ENCODE data around the gene SPDEF.

SPDEF gene

DNA sequence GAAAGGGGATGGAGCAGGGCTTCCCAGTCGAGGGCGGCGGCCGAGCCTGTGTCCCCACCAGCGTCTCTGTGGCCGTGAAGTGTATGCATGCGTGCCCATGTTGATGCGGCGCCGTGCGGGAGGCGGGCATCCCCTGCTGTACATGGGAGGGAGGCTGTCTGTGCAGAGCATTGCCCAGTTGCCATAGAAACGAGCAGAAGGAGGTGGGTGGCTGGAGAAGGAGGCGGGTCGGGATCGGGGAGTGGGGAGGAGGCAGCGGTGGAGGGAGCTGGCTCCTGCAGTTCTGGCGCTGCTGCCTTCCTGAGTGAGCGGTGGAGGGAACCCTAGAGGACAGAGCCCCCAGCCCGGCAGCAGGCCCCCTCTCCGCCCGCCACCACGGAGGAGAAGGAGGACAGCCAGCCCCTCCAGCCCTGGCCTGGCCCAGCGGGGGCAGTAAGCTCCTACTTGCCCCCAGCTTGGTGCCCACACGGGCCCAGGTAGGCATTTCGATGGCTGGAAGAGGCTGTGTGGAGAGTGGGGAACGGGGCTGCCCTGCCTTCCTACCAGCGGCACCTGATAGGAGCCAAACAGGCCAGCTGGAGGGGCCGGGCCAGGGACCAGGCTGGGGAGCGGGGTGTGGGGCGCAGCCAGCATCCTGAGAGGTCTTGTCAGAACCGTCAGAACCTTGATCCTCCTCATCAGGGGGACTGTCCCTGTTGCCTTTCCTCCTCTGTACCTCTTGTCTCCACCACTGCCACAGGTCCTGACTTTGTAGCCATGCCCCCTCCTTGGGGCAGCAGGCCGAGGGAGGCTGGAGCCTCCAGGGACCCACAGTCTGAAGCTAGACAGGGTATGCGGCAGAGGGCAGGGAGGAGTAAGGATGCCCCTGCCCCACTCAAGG lies 41.3 kb downstream of the SPDEF start:
- DNase-seq (ENCODE audit: low spot score) = no peak

DNA sequence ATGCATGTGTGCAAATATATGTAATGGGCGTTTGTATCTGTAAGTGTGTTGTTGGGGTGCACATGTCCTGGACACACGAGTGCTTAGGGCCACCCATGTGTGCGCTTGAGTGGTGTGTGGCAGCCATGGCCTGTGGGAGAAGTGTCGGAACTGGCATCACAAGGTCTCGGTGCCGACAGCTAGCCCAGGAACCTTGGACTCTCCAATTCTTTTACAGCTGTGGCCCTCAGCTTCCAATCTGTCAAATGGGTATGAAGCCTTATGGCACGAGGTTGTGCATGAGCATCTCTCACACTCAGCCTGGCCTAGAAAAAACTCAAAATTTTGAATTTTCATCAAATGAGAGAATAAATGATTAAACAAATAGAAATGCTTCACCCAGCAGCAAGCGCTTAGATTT lies 42.0 kb downstream of the SPDEF start:
- no peak for DNase-seq (ENCODE audit: low spot score)

DNA sequence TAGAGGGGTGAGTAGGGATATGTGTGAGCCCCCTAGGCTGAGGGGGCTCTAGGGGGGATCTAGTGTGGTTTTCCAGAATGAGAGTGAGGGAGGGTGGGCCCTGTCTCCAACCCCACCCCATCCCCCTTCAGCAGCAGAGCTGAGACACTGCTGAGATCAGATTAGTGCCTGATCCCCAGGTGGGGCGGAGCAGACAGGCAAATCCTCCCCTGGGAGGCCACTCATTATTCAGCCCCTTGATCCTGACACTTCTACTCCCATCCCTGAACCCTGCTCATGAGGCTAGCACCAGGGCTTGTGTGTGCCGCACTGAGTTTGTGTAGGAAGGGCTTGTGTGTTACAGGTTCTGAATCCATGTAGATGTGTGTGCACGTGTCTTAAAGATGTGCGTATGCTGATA lies 42.5 kb downstream of the SPDEF start:
- DNase-seq (ENCODE audit: low spot score) = no peak

DNA sequence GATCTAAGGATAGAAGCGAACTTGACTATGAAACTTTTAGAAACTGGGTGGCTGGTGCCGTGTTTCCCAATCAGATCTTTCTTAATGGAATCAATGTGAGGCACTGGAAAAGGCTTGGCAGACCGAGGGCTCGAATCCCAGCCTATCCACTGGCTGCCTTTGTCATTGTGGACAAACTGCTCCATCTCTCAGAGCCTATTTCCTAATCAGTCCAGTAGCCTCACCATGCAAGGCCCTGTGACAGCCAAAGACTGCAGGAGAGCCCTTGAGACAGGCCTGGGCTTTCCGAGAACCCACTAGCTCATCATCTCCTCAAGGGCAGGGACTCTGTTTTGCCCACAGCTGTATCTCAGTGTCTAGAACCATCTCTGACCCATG lies 43.4 kb downstream of the SPDEF start:
- no peak for DNase-seq (ENCODE audit: low spot score)

DNA sequence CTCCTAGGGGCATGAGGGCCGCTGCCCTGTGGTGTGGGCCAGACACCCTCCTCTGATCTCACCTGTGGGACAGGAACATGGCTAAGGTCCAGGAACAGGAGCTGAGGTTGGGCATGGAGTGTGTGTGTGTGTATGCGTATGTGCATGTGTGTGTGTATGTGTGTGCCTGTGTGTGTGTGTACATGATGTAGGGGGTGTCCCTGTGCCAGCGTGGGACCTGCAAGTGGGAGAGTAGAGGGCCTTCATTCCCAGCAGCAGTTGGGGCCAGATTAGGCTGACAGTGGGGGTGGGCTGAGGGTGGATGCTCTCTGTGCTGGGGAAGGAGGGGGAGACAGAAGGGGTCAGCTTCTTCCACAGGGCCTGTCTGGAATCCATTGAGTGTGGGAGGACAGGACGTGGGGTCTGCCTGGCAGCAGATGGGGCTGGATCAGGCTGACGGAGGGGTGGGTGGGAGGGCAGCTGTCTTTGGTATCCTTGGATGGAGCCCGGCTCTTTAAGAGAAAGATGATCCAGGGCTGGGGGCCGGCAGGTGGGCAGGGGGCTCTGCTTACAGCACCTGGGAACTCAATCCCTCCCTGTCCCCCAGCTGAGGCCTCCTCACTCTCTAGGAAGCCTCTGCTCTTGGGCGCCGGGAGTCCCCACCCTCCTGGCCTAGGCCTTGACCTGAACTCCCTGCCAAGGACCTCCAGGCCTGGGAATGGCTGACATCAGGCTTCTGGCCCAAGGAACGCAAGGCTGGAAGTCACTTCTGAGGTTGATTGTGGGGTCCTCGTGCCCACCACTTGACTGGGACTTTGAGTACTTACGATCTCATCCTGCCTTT lies 44.0 kb downstream of the SPDEF start:
- DNase-seq (ENCODE audit: low spot score) = no peak

DNA sequence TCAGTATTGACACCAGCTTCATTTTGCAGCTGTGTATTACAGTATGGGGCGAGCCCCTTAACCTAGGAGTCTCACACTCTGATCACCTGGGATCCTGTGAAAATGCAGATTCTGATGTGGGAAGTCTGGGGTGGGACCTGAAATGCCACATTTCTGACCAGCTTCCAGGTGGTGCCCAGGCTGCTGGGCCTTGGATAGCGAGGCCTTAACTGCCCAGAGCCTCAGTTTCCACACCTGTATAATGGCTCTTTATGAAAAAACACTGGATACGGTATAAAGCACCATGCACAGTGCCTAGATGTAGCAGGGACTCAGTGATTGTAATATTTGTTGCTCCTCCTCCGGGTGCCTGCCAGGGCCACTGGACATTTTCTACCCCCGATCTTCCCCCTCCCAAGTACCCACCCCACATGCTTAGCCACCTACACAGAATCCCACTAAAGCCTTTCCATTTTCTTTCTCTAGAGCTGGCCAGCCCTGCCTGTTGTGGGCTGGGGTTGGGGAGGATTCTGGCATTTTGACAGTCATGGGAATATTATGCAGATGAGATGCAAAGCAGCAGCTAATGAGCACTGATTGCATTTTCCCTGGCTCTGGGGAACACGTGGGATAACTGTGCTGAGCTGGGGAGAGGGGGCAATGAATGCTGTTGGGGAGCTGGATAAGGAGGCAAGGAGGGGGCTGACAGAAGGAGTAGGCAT lies 44.8 kb downstream of the SPDEF start:
- DNase-seq (ENCODE audit: low spot score) = no peak

DNA sequence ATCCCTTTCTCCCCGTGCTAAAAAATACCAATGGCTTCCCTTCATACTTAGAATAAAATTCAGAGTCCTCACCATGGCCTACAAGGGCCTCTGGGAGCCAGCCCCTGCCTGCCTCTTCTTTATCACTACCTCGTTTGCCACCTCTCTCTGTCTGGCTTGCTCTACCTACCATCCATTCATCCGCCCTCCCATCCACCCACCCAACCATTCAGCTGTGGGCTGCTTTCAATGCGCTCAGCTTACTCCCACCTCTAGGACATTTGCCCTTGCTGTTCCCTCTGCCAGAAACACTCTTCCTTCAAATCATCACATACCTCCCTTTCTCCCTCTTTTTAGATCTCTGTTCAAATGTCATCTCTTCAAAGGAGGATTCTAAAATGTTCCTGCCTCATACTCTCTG lies 45.8 kb downstream of the SPDEF start:
- no peak for DNase-seq (ENCODE audit: low spot score)

DNA sequence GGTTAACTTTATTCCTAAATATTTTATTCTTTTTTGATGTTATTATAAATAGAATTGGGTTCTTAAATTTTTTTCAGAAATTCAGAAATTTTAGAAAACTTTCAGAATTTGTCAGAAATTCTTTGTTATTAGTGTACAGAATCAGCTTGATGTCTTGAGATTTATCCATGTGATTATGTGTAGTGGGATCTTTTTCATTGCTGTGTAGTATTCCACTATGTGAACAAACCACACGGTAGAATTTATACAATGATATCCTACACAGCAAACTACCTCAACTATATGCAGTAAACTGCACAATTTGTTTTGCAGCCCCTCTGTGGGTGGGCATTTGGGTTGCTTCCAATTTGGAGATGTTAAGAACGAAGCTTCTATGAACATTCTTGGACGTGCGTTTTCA lies 46.3 kb downstream of the SPDEF start:
- no peak for DNase-seq (ENCODE audit: low spot score)

DNA sequence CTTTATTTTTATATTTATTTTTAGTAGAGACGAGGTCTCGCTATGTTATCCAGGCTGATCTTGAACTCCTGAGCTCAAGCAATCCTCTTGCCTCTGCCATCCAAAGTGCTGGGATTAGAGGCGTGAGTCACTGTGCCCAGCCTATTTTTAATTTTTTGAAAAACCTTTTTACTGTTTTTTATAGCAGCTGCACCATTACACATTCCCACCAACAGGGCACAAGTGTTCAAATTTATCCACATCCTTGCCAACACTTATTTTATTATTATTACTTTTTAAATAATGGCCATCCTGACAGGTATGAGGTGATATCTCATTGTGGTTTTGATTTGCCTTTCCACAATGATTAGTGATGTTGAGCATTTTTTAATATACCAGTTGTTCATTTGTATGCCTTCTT lies 47.7 kb downstream of the SPDEF start:
- no peak for DNase-seq (ENCODE audit: low spot score)

DNA sequence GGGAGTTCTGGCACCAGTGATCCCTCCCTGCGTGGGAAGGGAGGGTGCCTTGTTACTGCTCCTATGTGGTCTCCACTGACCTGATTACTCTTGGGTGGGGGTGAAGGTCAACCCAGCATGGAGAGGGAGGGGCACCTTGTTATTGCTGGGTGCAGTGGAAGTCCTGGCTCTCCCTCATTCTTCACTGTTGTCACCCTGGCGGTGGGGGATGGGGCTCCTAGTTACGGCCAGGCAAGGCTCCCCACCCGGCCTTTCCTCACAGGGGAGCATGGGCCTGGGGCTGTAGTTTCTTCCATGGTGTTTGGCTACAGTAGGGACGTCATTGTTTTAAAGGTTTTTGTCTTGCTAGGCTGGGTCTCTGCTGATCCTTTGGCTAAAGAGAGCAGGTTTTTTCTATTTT lies 49.4 kb downstream of the SPDEF start:
- no peak for DNase-seq (ENCODE audit: low spot score)

DNA sequence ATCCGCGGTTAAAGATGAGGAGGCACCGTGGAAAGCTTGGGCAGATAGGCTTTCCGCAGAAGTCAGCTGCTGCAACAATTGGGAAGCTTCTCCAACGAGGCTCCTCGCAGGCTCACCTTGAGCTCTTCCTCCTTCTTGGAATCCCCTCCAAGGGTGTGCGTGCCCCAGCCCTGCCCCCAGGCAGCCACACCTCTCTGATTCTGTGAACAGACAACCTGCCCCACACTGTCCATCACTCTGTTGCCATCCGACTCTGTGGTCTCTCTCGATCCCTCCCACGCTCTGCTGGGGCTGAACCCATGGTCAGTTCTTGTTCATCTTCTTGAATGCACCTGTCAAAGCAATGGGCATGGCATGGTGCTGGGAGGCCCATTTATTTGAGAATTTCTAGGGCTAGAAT lies 58.7 kb downstream of the SPDEF start:
- no peak for DNase-seq (ENCODE audit: low spot score)

DNA sequence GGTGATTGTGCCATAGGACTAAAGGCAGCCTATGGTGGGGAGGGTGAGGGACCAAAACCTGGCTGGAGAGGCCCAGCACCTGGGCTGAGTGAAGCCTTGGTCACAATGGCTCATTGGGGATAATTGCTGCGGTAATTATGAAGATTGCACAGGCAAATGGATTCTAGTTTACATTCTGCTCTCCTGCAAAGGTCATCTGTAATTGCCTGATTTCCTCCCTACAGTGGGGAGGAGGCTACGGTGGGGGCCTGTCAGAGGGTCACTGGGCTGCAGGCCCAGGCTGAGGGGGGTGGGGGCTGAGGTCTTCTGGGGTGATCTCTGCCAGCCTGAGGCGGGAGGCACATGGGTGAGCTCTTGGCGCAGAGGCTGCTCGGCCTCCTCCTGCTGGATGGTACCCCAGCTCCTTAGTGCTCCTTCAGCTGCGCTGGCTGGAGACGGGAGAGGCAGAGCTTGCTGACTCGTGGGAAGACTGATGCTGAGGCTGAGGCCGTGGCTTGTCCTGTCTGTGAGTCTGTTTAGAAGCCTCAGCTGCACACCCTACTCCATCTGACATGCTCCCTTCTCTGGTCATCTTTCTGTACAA lies 59.9 kb downstream of the SPDEF start:
- DNase-seq (ENCODE audit: low spot score) = no peak

DNA sequence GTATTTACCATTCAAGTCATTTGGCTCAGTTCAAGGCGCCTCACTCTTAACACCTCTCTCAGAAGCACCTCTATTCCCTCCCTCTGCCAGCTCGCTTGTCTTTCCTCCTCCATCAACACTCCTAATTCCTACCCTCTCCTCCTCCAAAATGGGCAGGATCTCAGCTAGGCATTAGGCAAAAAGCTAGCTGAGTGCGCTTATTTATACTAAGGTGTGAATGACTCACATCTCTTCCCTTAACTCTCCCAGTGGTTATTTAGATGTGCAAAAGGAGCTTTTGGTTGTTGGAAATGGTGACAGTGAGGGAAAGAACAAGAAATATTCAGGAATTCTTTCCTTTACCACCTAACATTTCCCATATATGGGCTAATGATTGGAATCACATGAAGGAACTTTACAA lies 61.2 kb downstream of the SPDEF start:
- DNase-seq (ENCODE audit: low spot score) = no peak

DNA sequence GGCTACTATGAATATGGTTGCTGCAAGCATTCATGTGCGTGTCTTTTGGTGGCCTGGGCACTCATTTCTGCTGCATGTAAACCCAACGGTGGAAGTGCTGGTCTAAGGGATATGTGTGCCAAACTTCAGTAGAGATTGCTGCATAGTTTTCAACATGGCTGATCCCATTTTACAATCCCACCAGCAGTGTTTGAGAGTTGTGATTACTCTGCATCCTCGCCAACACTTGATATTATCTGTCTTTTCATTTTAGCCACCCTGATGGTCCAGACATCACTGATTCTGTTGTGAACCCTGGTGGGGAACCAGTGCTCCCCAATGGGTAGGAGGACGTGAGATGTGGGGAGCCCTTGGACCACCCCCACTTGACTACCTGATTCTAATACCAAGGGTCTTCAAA lies 62.8 kb downstream of the SPDEF start:
- no peak for DNase-seq (ENCODE audit: low spot score)

DNA sequence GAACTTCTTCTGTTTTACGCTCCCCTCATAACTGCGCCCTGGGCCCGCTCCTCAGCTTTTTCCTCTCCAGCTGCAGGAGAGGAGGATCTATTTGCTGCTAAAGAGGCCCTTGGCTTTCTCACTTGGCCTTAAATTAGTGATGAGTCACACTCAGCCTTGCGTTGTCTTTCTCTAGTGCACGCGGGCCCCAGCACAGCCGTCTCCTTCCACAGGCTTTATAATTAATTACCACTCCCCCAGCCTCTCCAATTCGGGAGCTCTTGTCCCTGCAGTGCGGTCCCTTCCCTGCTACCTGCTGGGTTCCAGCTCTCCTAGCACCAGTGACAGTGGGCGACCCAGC lies 65.1 kb downstream of the SPDEF start:
- no peak for DNase-seq (ENCODE audit: low spot score)

DNA sequence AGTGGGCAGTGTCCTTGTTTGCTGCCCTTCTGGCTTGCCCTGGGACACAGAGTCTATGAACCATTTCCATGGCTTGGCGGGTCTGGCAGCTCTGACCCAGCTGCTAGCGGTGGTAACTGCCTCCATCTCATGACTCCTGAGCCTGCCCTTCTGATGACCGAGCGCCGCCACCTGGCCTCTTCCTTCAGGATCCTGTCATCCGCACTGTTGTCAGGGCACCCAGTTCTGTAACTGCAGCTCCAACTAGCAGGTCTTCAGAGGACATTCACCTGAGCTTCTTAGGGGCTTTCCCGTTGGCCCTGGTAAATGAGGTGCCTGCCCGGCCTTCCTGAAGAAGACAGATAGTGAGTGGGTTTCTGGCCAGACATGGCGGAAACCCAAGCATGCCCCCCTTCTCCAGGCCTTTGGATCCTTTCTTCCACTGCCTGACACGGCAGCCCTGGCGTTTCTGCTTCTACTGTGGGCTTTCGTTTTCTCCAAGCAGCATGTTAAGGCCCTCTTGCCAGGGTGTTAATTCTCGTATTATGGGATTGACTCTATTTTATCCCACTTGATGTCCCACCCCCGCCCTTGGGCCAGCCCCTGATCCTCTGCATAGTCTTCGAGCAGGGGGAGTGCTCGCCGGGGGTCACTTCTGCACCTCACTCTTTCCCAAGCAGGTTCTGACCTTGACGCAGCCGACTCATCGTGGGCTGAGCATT lies 65.6 kb downstream of the SPDEF start:
- DNase-seq (ENCODE audit: low spot score) = no peak

DNA sequence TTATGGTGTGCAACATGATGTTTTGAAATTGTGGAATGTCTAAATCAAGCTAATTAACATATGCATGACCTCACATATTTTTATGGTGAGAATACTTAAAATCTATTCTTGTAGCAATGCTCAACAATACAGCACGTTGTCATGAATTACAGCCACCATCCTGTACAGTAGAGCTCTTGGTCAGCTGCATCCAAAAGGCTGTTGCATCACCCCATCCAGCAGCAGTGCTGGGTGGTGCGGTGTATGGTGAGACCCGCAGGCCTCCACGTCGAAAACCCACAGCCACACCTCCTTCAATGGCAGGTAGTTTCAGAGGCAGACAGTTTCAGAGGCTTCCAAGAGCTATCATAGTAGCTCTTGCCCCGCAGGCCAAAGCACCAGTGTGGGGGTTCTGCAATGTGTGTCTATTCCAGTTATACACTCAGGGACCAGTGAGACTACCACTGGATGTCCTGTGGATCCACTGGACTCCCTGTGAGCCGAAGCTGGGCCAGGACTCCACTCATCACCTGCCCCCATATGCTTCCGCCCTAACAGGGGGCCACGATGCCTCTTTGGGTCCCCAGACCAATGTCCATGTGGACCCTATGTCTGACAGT lies 66.8 kb downstream of the SPDEF start:
- no peak for DNase-seq (ENCODE audit: low spot score)

Data from kidney tubule cell (primary cell).